Activated naive CD8-positive, alpha-beta T cell treated with anti-CD3 and anti-CD28 coated beads, Interleukin-2, amount 50 U/mL, for 16 hours (primary cell): ENCODE data around the gene KLF15.

Source experiments
- DNase-seq: peaks from one replicate; pipeline ENCODE4 v3.0.0-alpha.2; 2020; ENCODE audit warnings: low read depth, low spot score

KLF15 gene

DNA sequence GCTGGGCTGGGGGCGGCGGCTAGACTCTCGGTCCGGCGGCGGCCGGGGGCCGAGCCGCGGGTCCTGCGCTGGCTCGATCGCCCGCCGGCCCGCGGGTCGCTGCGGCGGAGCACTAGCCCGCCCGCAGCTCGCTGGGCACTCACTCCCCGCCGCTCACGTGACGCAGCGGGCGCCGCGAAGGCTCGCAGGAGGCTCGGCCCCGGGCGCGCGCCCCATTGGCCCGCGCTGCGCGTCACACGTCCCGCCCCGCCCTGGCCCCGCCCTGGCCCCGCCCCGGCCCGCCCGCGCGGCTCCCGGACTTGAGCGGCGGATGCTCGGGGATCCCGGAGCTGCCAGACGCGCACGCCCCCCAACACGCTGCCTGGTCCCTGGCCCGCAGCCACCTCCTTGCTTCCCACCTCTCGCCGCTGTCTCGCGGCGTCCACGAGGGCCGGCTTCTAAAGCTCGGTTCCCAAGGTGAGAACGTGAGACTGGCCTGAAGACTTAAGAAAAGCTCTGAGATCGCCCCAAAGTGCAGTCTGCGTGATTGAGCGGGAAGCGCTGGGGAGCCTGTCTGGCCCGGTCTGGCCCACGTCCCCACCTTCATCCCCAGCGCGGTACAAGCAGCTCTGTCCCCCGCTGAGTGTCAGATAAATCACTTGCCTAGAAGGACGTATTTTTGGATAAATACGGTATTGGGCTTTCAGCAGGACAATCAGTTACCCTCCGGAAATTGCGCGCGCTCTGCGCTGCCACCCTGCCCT is at the start of gene KLF15:
Gene KLF15 (minus strand): TSS at position 114 of the 743 bp plus-strand sequence. CDS start 4,486 bp downstream, outside the sequence.
- peak; percentile 57 for DNase-seq

- DNase-seq, result no peak
Observed at GRCh38 chr3:126406389-126407296, 49.4 kb upstream of the KLF15 start.

DNA sequence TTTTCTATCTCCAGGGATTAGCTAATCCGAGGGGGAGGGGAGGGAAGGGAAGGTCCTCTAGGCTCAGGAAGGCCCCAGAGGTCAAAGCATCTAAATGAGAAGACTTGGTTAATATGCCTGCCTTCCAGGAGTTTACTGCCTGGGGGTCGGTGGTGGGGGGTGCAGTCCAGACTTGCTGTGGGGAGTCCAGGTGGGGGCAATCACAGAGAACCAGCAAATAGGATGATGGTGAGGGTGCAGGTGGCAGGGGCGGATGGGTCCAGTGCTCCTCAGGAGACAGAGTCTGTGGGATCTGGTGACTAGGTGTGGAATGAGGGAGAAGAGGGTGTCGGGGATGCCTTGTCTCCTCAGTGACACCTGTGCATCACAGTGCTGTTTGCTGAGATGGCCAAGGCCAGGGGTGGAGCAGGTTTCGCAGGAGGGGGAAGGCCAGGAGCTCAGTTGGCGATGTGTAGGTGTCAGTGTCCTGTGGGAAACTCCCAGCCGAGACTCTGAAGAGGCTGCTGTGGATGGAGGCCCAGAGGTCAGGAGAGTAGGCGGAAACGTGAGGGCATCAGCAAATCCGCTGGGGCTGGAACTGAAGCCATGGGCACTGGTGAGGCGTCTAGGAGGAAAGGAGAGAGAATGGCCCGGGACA is 45.6 kb upstream of the KLF15 start:
- no peak for DNase-seq

DNA sequence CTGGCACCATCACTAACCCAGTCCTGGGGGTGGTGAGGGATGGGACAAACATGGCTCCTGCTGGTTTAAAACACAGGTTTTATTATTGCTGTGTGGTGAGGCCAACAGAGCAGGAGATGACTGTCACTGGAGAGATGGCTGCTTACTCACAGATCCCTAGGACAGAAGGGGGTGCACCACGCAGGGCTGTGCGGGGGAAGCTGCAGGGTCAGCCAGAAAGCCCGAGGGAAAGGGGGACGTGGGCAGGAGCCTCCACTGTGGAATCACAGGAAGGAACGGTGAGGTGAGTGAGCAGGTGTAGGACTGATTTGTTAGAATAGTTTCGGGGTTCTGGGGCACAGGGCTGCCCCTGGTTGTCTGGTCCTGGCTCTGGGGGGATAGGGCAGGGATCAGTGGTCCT is 45.0 kb upstream of the KLF15 start:
- DNase-seq, result no peak

DNA sequence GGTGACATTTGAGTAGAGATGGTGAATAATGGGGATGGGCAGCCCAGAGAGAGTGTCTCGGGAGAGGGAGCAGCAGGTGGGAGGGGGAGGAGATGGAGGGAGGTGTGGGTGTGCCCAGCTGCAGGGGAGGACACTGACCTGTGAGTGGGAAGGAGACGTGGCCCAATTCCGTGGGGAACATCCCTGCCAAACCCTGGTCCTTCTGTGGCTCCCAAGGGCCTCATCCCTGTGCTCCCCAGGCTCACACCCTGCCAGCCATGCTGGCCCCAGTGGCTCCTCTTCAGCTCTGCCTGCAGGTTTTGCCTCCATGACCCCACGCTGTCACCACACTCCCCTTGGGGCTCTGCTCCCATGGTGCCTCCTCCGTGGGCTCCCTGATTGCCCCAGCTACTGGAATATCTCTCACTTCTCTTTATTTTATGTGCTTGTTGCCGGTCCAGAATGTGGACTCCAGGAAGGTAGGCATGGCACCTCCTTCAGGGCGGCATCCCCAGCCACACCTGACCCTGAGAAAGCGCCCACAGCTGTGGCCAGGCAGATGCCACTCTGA is 44.5 kb upstream of the KLF15 start:
- DNase-seq, result no peak

DNA sequence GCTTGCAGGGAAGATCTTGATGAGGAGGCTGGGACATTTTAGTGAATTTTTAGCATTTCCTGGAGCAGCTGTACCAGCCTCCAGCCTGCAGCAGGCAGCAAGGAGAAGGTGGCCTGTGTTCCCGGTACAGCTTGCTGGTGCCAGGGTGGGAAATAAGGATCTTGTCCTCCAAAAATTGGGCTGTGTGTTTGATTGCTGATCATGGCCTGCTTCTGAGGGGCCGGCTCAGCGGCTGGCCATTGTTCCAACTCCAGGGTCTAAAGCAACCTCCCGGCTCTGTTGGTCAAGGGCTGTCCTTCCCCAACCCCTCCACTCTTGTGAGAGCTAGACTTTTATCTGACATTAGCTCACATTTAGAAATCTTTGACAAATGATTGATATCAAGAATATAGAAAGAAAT is 42.5 kb upstream of the KLF15 start:
- DNase-seq, result no peak

GRCh38 chr3:126399351-126399735 is 42.1 kb upstream of the KLF15 start:
- DNase-seq, result no peak

- DNase-seq, result no peak
Observed at GRCh38 chr3:126398423-126399350, 41.5 kb upstream of the KLF15 start.

DNA sequence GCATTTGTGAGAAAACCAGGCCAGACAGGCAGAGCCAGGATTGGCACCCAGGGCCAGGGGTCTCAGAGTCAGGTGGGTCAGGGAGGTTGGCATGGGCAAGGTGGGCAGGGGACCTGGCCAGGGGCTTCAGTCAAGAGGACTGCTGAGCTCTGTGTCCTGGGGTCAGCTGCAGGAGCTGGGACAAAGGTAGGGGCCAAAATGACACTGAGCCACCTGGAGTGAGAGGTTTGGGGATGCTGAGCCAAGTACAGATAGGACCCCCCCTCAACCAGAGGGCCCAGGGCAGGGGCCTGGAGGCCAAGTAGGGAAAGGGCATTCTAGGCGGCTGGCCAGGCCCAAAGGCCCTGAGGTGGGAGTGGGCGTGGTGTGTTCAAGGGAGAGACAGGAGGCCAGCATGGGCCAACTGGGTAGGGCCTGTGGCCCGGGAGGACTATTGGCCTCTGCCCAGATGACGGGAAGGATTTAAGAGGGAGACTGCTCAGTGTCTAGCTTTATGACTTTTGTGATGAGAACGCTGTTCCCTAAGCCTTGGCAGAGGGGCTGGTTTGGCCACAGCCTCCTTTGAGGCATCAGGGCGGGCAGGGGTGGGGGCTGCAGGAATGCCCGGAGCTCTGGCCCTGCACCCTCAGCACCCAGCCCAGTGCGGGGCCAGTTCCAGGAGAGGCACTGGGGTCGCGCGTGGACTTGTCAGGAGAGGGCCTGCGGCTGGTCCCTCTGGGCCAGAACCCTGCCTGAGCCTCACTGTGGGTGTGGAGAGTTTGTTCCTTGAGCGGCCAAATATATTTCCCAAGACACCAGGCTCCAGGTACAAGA is 40.6 kb upstream of the KLF15 start:
- DNase-seq, result no peak

- no peak for DNase-seq
Observed at GRCh38 chr3:126396536-126396935, 39.3 kb upstream of the KLF15 start.

GRCh38 chr3:126395846-126396513 is 38.8 kb upstream of the KLF15 start:
- no peak for DNase-seq

- DNase-seq, result no peak
Observed at GRCh38 chr3:126394977-126395321, 37.7 kb upstream of the KLF15 start.

GRCh38 chr3:126394179-126394976 is 37.2 kb upstream of the KLF15 start, which contains the start of gene CFAP100:
Gene CFAP100, plus strand, starts transcription at chr3:126394909. Its CDS starts 1,092 bp downstream, at chr3:126396001.
- DNase-seq, result no peak

GRCh38 chr3:126393563-126393962 is 36.4 kb upstream of the KLF15 start:
- DNase-seq, result no peak

GRCh38 chr3:126392246-126392645 is 35.0 kb upstream of the KLF15 start:
- no peak for DNase-seq

- no peak for DNase-seq
Observed at GRCh38 chr3:126391631-126392030, 34.4 kb upstream of the KLF15 start.

DNA sequence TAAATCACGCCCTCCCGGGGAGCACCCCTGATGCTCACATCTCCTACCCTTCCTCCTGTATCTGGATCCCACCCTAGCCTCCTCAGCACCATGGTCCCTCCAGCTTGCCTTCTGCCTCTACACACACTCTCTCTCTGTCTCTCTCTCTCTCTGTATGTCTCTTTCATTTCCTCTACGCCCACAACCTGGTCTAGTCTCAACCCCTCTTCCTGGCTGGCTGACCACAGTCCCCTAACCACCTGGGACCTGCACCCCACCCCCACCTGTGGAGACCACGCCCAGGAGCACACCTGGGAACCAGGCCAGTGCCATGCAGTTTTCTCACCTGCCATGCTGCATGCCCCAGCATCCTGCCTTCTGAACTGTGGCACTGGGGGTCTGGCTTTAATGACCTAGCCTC is 33.5 kb upstream of the KLF15 start:
- DNase-seq, result no peak

GRCh38 chr3:126390201-126390600 is 33.0 kb upstream of the KLF15 start:
- no peak for DNase-seq

DNA sequence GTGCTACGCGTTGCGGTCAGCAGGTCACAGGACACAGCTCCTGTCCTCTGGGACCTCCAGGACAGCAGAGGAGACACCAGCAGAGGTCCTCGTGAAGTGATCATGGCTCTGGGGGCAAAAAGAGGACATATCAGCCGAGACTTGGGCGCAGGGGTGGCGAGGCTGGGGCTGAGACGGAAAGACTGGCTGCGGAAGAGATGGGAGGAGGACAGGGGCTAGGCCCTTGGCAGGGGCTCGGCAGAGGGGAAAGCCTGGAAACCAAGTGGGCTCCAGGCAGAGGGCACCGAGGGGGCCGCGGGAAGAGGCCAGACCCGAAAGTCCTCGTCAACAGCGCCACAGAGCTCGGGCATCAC is 32.6 kb upstream of the KLF15 start:
- no peak for DNase-seq
